Loucy (cell line): Measurements from ENCODE around the gene PACSIN3.
A peak's percentile ranks its signal among the peaks of the same experiment; 100 is the strongest.

Source experiments
- H2AFZ ChIP-seq: fragments of 200-600 bp; sonication (generic); 2 replicates; pipeline ENCODE4 v1.6.0; 2016; ENCODE audit warnings: antibody characterized with exemption, mild to moderate bottlenecking, low read length, moderate library complexity
- H3F3A ChIP-seq: fragments of 200-600 bp; 2 replicates; pipeline ENCODE4 v1.6.0; 2016; ENCODE audit warnings: antibody characterized with exemption, low read depth, mild to moderate bottlenecking
- H3K27me3 ChIP-seq: fragments of 200-600 bp; sonication (generic); 2 replicates; pipeline ENCODE4 v1.6.1; 2014; ENCODE audit warnings: low read length, mild to moderate bottlenecking; ENCODE audit not compliant: insufficient read depth, poor library complexity, severe bottlenecking
- H3K36me3 ChIP-seq: fragments of 200-600 bp; sonication (generic); 2 replicates; pipeline ENCODE4 v1.6.1; 2016; ENCODE audit warnings: low read length; ENCODE audit not compliant: insufficient read depth
- H3K4me1 ChIP-seq: fragments of 200-600 bp; sonication (generic); 2 replicates; pipeline ENCODE4 v1.5.1; 2014; ENCODE audit warnings: low read length, mild to moderate bottlenecking; ENCODE audit not compliant: insufficient read depth, poor library complexity, severe bottlenecking
- H3K4me2 ChIP-seq: fragments of 200-600 bp; sonication (generic); 2 replicates; pipeline ENCODE4 v1.6.0; 2014; ENCODE audit warnings: antibody characterized with exemption, low read length, low read depth, mild to moderate bottlenecking; ENCODE audit not compliant: poor library complexity, severe bottlenecking
- H3K4me3 ChIP-seq: fragments of 200-600 bp; sonication (generic); 2 replicates; pipeline ENCODE4 v1.5.1; 2014; ENCODE audit warnings: low read length, mild to moderate bottlenecking, mixed read lengths; ENCODE audit not compliant: poor library complexity, severe bottlenecking
- H3K79me2 ChIP-seq: fragments of 200-600 bp; sonication (generic); 2 replicates; pipeline ENCODE4 v1.6.1; 2014; ENCODE audit warnings: low read length; ENCODE audit not compliant: insufficient read depth
- H3K9ac ChIP-seq: fragments of 200-600 bp; sonication (generic); 2 replicates; pipeline ENCODE4 v1.6.0; 2014; ENCODE audit warnings: mild to moderate bottlenecking, low read depth, low read length, moderate library complexity; ENCODE audit not compliant: poor library complexity, severe bottlenecking
- H3K9me2 ChIP-seq: fragments of 200-600 bp; sonication (generic); replicated peaks from 2 replicates; pipeline ENCODE4 v1.6.1; 2016; ENCODE audit warnings: low read depth, low read length, mixed read lengths
- H3K9me3 ChIP-seq: fragments of 200-600 bp; sonication (generic); 2 replicates; pipeline ENCODE4 v1.6.1; 2014; ENCODE audit warnings: mild to moderate bottlenecking, antibody characterized with exemption, low read length, low read depth; ENCODE audit not compliant: insufficient read depth
- H4K20me1 ChIP-seq: fragments of 200-600 bp; sonication (generic); 2 replicates; pipeline ENCODE4 v1.6.0; 2014; ENCODE audit warnings: antibody characterized with exemption, low read length, mild to moderate bottlenecking; ENCODE audit not compliant: insufficient read depth, poor library complexity, severe bottlenecking
- EZH2phosphoT487 ChIP-seq: fragments of 200-600 bp; IDR thresholded peaks from 2 replicates; pipeline ENCODE4 v1.6.1; 2018; ENCODE audit warnings: antibody characterized with exemption, mild to moderate bottlenecking, moderate library complexity, borderline replicate concordance
- TF ChIP-seq, protein P1 (sequence below): fragments of 200-600 bp; sonication (generic); conservative IDR thresholded peaks from 2 replicates; pipeline ENCODE4 v1.5.1; 2014; ENCODE audit warnings: mild to moderate bottlenecking, antibody characterized with exemption, low read length

Gene PACSIN3

DNA sequence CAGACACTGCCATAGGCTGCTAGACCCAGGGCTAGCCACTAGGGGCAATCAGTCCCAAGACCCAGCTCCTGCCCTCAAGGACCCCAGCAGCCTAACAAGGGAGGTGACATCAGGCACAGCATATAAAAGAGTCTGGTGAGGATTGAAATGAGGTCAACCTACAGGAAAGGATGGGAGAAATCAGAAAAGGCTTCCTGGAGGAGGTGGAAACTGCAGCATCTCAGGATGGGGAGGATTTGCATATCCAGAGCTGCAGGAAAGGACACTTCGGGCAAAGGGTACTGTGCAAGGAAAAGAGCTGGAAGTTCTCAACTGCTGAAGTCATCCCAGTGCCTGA, 6.6 kb downstream of the PACSIN3 start:
- TF ChIP-seq EZH2phosphoT487 = no peak
- TF ChIP-seq, protein P1, sequence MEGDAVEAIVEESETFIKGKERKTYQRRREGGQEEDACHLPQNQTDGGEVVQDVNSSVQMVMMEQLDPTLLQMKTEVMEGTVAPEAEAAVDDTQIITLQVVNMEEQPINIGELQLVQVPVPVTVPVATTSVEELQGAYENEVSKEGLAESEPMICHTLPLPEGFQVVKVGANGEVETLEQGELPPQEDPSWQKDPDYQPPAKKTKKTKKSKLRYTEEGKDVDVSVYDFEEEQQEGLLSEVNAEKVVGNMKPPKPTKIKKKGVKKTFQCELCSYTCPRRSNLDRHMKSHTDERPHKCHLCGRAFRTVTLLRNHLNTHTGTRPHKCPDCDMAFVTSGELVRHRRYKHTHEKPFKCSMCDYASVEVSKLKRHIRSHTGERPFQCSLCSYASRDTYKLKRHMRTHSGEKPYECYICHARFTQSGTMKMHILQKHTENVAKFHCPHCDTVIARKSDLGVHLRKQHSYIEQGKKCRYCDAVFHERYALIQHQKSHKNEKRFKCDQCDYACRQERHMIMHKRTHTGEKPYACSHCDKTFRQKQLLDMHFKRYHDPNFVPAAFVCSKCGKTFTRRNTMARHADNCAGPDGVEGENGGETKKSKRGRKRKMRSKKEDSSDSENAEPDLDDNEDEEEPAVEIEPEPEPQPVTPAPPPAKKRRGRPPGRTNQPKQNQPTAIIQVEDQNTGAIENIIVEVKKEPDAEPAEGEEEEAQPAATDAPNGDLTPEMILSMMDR = peak; percentile 76
- Histone ChIP-seq H3K9me3 (no peaks in the 10 kb centered on the region), H3K4me3 (no peak overlapping the region), H3K9ac (no peak overlapping the region), H3K9me2 (no peaks in the 10 kb centered on the region), H3K79me2 (peaks cover 21% of the 10 kb centered on the region), H4K20me1 (peaks cover 20% of the 10 kb centered on the region), H3K4me2 (no peak overlapping the region), H3K27me3 (peaks cover 4% of the 10 kb centered on the region), H2AFZ (no peak overlapping the region), H3K36me3 (no peaks in the 10 kb centered on the region; the same call in 1 of the 2 replicates), H3F3A (no peaks in the 10 kb centered on the region), H3K4me1 (peaks cover 23% of the 10 kb centered on the region)

DNA sequence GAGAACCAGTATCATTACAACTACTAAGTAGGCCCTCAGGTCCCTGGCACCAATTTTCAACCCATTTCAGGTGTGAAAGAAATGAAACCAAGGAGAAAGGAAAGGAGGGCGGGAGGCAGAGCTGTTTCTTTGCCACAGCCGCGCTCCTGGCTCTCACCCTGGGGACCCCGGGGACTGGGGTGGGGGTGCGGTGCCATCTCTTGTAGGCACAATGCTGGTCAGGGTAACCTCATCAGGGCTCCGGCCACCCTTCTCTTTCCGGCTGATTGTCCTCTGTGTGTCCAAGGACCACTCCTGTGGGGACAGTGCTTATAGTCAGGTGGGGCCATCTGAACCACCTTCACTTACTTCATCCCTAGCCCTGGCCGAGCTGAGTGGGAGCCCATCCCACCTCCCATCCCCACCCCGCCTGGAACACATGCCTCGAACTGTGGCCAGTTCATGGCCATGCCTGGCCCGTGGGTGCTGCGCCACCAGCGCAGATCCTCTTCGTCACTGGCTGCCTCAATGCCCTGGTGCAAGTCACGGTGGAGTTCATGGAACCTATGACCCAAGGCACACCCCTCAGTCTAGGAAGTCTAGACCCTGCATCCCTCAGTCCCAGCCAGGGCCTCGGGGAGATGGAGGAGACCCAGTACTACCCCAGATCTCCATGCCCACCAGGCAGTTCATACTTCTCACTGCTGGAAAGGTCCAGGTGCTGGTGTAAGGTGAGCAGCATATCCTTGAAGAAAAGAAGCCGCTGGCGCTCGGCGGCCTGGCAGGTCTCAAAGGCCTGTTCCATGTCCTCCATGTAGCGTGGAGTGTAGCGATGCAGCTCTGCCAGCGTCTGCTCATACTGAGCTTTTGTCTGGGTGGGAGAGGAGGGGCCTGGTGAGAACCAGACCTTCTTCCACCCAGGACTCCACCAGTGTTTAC, 7.2 kb downstream of the PACSIN3 start:
- no peak overlapping the region for H3K9ac ChIP-seq
- peaks cover 26% of the 10 kb centered on the region for H3K79me2 ChIP-seq
- no peak overlapping the region for H3K4me3 ChIP-seq
- H3K9me2 ChIP-seq = no peaks in the 10 kb centered on the region
- TF ChIP-seq, protein P1 = no peak
- no peak for TF ChIP-seq EZH2phosphoT487
- no peaks in the 10 kb centered on the region for H3F3A ChIP-seq
- no peaks in the 10 kb centered on the region; the same call in 1 of the 2 replicates for H3K36me3 ChIP-seq
- H4K20me1 ChIP-seq = peaks cover 22% of the 10 kb centered on the region
- H3K27me3 ChIP-seq = peaks cover 4% of the 10 kb centered on the region
- no peaks in the 10 kb centered on the region for H3K9me3 ChIP-seq
- H3K4me2 ChIP-seq = no peak overlapping the region
- H3K4me1 ChIP-seq = peaks cover 24% of the 10 kb centered on the region
- no peak overlapping the region for H2AFZ ChIP-seq

GRCh38 chr11:47178316-47178715, 7.9 kb downstream of the PACSIN3 start:
- no peak overlapping the region for H3K4me2 ChIP-seq
- TF ChIP-seq EZH2phosphoT487 = no peak
- TF ChIP-seq, protein P1 = no peak
- H3K27me3 ChIP-seq = peaks cover 4% of the 10 kb centered on the region
- peaks cover 30% of the 10 kb centered on the region for H3K4me1 ChIP-seq
- H3K79me2 ChIP-seq = peaks cover 33% of the 10 kb centered on the region
- H3K4me3 ChIP-seq = no peak overlapping the region
- H4K20me1 ChIP-seq = peaks cover 28% of the 10 kb centered on the region
- H3K9ac ChIP-seq = peak overlapping the region; percentile 96
- H3K36me3 ChIP-seq = peaks cover 4% of the 10 kb centered on the region; the same call in 1 of the 2 replicates
- no peak overlapping the region for H2AFZ ChIP-seq
- no peaks in the 10 kb centered on the region for H3K9me2 ChIP-seq
- H3F3A ChIP-seq = no peaks in the 10 kb centered on the region
- H3K9me3 ChIP-seq = no peaks in the 10 kb centered on the region
